Heart right ventricle (tissue), 16 donors: ENCODE measurements around the gene FICD. TPM values are rescaled to one million over a fixed set of nuclear protein-coding genes. Genes with fewer than 3 reads are reported as not detected.

Source experiments
- ATAC-seq, 8 donors: fragments of 200-7000 bp; cut with Tn5 transposase; one replicate each; pipeline ENCODE4 v1.9.1; 2020; ENCODE audit warnings: mild to moderate bottlenecking in 8 of 8, moderate library complexity in 8 of 8, moderate number of reproducible peaks in 1 of 8
- DNase-seq, 2 donors: peaks; one replicate each; pipeline ENCODE4 v3.0.0-alpha.2; 2020
- H3K27ac ChIP-seq, 10 donors: fragments of 200-600 bp; sonication (generic) in 2 of 10; one replicate each; pipeline versions ENCODE4 v1.5.0 to v1.8.0; 2020 to 2022; ENCODE audit warnings: mild to moderate bottlenecking in 3 of 10
- H3K27me3 ChIP-seq, 7 donors: fragments of 200-600 bp; one replicate each; pipeline ENCODE4 v1.8.0; 2021 to 2022; ENCODE audit warnings: mild to moderate bottlenecking in 2 of 7
- H3K36me3 ChIP-seq, 9 donors: fragments of 200-600 bp; sonication (generic) in 1 of 9; one replicate each; pipeline versions ENCODE4 v1.5.0 to v1.8.0; 2020 to 2022; ENCODE audit warnings: mild to moderate bottlenecking in 2 of 9
- H3K4me1 ChIP-seq, 9 donors: fragments of 200-600 bp; sonication (generic) in 1 of 9; one replicate each; pipeline versions ENCODE4 v1.5.0 to v1.8.0; 2020 to 2022; ENCODE audit warnings: mild to moderate bottlenecking in 4 of 9
- H3K4me3 ChIP-seq, 10 donors: fragments of 200-600 bp; sonication (generic) in 2 of 10; one replicate each; pipeline versions ENCODE4 v1.5.0 to v1.8.0; 2020 to 2022; ENCODE audit warnings: mild to moderate bottlenecking in 7 of 10, moderate library complexity in 2 of 10
- H3K9me3 ChIP-seq, 11 donors: fragments of 200-600 bp in 10 of 11; sonication (generic) in 2 of 11; one replicate each; pipeline versions ENCODE4 v1.5.0 to v1.8.0; 2013 to 2022; ENCODE audit warnings: mild to moderate bottlenecking in 2 of 11, control low read depth in 1 of 11, moderate library complexity in 1 of 11
- WGBS, 2 donors: extraction: QIAGEN DNeasy Blood & Tissue Kit; methylation state at CpG; one replicate each; pipeline ENCODE4 v1.1.7; 2013; ENCODE audit warnings: inconsistent platforms in 1 of 2; 5-methylcytosine and 5-hydroxymethylcytosine counted together
- intact Hi-C, 10 donors: fragments of 100-400 bp; cut with DNase I; formaldehyde crosslinking; loops; one replicate each; pipeline versions ENCODE4 v1.11.1 to v1.14.2; 2022
- polyA plus RNA-seq, 2 donors: library from polyadenylated mRNA; stranded (reverse); fragments of 200-250 nt; gene quantifications; one replicate each; pipeline ENCODE4 v1.2.3, GENCODE V29; 2013
- total RNA-seq, 10 donors: library from RNA; stranded (reverse); fragmentation: NEBNext Ultra II Directional in 3 of 10; extraction: Animal tissue kit (Norgen Biotek cat#: 25700) in 3 of 10; gene quantifications; one replicate each; pipeline versions ENCODE4 v1.2.1 to v1.2.4, GENCODE V29; 2021 to 2023
- TF ChIP-seq, protein P1 (sequence below), 9 donors: fragments of 200-600 bp; sonication (generic) in 2 of 9; IDR thresholded peaks; one replicate each; pipeline versions ENCODE4 v1.5.0 to v1.8.0; 2021 to 2022; ENCODE audit warnings: antibody characterized with exemption in 9 of 9, mild to moderate bottlenecking in 5 of 9, moderate library complexity in 1 of 9
- donor health status: Arrhythmogenic right ventricular cardiomyopathy.
- donor health status: ischemic (EF 13 %, LVEDD 7.1; RV severe dilation, severe dysfunction).
- donor health status: healthy with polysubstance abuse.
- donor health status: DM: no; HTN: yes; CAD: no.
- donor health status: DM: no; HTN: no; CAD: no.
- donor health status: ischemic (EF 25% LVEDD 6.9; RV normal size, moderate dysfunction).
- donor health status: ischemic (EF 25% LVEDD 5.7; RV mildly dilated, moderate dysfunction).
- donor health status: healthy.
- donor health status: DM: yes; HTN: yes; CAD: no.
- donor health status: Ischemic cardiomyopathy.
- donor health status: ischemic (EF 35%, LVEDD 5.7; RV mildly dilated, moderate dysfunction).
- donor health status: nonischemic (EF 11% LVEDD 7.7; RV severe dilation, severe dysfunction).
- donor health status: DM: yes; HTN: yes; CAD: no.
- donor health status: PGD.
- donor health status: ischemic (EF 29% LVEDD 5.4; RV normal size, mild dysfunction).
- donor health status: nonischemic (EF 23%, LVEDD 6.1; RV moderate dilation, normal function).

Gene FICD
- total and polyA plus RNA-seq, 12 donors = 2.1 to 4.4 (median 2.8) TPM

DNA sequence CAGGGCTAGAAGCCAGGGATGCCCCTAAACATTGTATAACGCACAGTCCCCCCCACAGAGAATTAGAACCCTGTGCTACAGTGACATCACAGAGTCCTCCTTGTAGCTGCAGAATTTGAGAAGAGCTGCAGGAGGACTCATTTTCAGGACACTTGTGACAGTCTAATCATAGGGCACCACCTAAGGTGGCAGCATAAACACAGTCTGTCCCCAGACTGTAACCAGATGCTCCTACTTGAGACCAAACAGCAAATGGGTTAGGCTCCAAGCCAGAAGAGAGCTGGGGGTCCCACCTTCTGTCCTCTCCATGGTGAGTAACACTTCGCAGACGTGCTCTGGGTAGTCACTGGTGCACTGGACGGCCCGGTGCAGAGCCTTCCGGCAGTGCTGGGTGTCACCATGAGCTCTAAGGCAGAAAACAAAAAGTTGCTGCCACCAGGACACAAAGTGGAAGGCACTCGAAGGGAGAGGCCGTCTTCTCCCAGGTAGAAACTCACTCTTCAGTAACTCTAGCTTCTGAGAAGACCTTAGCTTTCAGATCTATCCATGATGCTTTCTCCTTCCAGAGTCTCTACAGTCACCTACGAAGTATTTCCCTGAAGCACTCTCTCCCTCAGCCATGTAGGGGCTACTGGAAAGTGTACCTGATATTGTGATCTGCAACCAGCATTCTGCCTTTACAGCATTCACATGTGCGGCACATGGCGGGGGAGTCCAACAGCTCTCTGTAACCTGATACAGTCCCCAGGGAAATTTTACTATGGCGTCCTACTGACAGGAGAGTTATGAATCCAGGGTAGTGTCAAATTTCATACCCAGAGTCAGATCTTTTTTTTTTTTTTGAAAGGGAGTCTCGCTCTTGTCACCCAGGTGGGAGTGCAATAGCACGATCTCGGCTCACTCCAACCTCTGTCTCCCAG, 17.1 kb downstream of the FICD start:
- DNase-seq = no peak
- H3K27ac ChIP-seq = no peak overlapping the region
- no peak overlapping the region for H3K4me3 ChIP-seq
- H3K4me1 ChIP-seq = peaks cover 0 to 5% (median 0%) of the 10 kb centered on the region in 9 donors
- intact Hi-C loops = no loop called here
- ATAC-seq = no peak
- peaks cover 0 to 100% (median 58%) of the 10 kb centered on the region in 9 donors for H3K36me3 ChIP-seq
- H3K27me3 ChIP-seq = no peaks in the 10 kb centered on the region
- WGBS, 2 donors = 94% methylated on average over 15 of the region's 15 CpGs
- H3K9me3 ChIP-seq = no peaks in the 10 kb centered on the region
- TF ChIP-seq, protein P1, sequence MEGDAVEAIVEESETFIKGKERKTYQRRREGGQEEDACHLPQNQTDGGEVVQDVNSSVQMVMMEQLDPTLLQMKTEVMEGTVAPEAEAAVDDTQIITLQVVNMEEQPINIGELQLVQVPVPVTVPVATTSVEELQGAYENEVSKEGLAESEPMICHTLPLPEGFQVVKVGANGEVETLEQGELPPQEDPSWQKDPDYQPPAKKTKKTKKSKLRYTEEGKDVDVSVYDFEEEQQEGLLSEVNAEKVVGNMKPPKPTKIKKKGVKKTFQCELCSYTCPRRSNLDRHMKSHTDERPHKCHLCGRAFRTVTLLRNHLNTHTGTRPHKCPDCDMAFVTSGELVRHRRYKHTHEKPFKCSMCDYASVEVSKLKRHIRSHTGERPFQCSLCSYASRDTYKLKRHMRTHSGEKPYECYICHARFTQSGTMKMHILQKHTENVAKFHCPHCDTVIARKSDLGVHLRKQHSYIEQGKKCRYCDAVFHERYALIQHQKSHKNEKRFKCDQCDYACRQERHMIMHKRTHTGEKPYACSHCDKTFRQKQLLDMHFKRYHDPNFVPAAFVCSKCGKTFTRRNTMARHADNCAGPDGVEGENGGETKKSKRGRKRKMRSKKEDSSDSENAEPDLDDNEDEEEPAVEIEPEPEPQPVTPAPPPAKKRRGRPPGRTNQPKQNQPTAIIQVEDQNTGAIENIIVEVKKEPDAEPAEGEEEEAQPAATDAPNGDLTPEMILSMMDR (IDR thresholded peaks at IDR 0.05) = no peak

DNA sequence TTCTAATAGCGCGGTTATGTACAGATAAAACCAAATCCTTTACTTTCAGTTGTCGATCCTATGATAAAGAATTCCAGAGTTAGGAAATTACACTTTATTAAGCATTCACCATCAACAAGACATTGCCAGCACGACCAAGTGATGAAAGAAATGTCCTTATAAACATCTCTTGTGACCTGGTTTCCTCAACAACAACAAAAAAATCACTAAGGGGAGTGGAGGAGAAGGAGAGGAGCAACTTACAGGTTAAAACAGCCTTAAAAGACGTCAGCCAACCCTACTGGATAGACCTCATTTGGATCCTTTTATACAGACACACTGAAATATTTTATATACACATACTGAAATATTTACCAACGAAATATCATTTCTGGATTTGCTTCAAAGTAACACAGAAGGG, 23.1 kb downstream of the FICD start:
- ATAC-seq (no peak), DNase-seq (no peak)
- WGBS, 2 donors = 68 to 77% methylated on average over 6 of the region's 6 CpGs
- Histone ChIP-seq H3K36me3 (peaks cover 0 to 99% (median 39%) of the 10 kb centered on the region in 9 donors), H3K4me3 (no peak overlapping the region), H3K4me1 (peaks cover 0 to 16% (median 0%) of the 10 kb centered on the region in 9 donors), H3K27me3 (no peaks in the 10 kb centered on the region), H3K27ac (no peak overlapping the region), H3K9me3 (no peaks in the 10 kb centered on the region)
- TF ChIP-seq, protein P1 (IDR thresholded peaks at IDR 0.05) = no peak
- intact Hi-C loops = no loop called here

DNA sequence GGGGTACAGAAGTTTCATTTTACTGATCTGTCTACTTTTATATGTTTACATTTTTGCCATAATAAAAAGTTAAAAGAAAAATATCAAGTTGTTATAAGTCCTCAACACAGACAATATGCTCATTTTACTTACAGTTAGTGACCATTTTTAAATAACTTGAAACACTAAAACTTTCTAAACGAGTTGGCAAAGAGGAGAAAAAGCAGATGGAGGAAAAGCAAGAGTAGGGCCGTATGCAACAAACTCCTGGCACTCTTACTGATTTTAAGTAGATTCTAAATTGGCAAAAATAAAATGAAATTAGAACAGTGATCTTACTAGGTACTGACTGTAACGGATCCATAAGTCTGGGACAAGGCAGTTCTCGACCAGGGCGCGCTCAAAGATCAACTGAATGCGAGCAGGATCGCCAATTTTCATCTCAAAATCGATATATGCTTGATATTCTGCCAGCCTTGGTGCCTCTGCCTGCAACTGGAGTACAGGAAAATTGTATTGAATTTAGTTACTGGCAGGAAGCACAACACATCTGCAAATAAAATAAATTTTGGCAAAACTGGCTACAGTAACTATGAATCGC, 23.6 kb downstream of the FICD start:
- H3K4me3 ChIP-seq = no peak overlapping the region
- no peaks in the 10 kb centered on the region for H3K9me3 ChIP-seq
- intact Hi-C loops = no loop called here
- peaks cover 0 to 16% (median 0%) of the 10 kb centered on the region in 9 donors for H3K4me1 ChIP-seq
- 92 to 94% methylated on average over 10 of the region's 10 CpGs for WGBS, 2 donors
- peaks cover 0 to 99% (median 40%) of the 10 kb centered on the region in 9 donors for H3K36me3 ChIP-seq
- H3K27me3 ChIP-seq = no peaks in the 10 kb centered on the region
- H3K27ac ChIP-seq = no peak overlapping the region
- no peak for DNase-seq
- ATAC-seq = no peak
- TF ChIP-seq, protein P1 (IDR thresholded peaks at IDR 0.05) = no peak

DNA sequence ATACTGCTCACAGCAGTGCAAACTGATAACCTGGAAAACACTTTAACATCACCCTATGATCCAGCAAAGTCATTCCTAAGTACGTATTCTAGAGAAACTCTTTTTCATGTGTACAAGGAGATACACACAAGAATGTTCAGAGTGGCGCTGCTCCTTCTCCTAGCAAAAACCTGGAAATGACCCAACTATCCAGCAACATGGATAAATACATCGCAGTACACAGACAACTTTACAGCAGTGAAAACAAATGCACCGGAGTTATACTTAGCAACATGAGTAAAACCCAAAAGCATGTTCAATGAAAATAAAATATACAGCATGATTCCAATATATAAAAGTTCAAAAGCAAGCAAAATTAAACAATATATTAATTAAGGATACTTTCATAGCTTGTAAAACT, 27.2 kb downstream of the FICD start:
- WGBS, 2 donors = 63 to 69% methylated on average over 4 of the region's 4 CpGs
- H3K4me3 ChIP-seq = no peak overlapping the region
- H3K36me3 ChIP-seq = peaks cover 0 to 99% (median 44%) of the 10 kb centered on the region in 9 donors
- peaks cover 0 to 18% (median 9%) of the 10 kb centered on the region in 9 donors for H3K4me1 ChIP-seq
- TF ChIP-seq, protein P1 (IDR thresholded peaks at IDR 0.05) = no peak
- H3K27ac ChIP-seq = peak overlapping the region in 2 of 10 donors; percentile 2 to 41
- no peak for DNase-seq
- H3K9me3 ChIP-seq = no peaks in the 10 kb centered on the region
- ATAC-seq = peak in 3 of 8 donors; percentile 24 to 68 (median 44)
- intact Hi-C loops = no loop called here
- H3K27me3 ChIP-seq = no peaks in the 10 kb centered on the region
